MM.1S (cell line): Measurements from ENCODE around the gene PLCB4.

ENCODE experiments used
- EZH2 ChIP-seq: fragments of 300-600 bp; sonication (generic); optimal IDR thresholded peaks from 2 replicates; pipeline ENCODE3; 2017; ENCODE audit warnings: low read depth, mild to moderate bottlenecking, antibody characterized with exemption, low read length, mixed read lengths
- EZH2phosphoT487 ChIP-seq: fragments of 300-600 bp; sonication (generic); IDR thresholded peaks from 2 replicates; pipeline ENCODE4 v1.6.1; 2018; ENCODE audit warnings: antibody characterized with exemption, low read length
- TF ChIP-seq, protein P1 (sequence below): fragments of 300-600 bp; sonication (generic); IDR thresholded peaks from 2 replicates; pipeline ENCODE4 v1.5.1; 2016; ENCODE audit warnings: antibody characterized with exemption, low read length, mixed read lengths

DNA sequence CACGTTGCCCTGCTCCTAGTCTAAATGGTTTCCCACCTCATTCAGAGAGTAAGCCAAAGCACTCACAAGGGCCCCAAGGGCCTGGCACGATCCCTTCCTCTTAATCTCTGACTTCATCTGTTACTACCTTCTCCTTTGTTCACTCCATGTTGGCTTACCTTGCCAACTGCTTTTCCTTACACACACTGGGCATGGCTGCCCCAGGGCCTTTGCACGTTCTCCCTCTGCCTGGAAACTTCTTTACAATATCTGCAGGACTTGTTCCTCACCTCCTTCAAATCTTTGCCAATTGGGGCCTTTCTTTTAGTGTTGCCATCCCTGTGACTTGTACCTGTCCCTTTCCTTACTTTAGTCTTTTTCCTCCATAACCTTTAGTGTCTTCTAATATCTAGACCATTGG, 73.9 kb downstream of the PLCB4 start:
- TF ChIP-seq, protein P1, sequence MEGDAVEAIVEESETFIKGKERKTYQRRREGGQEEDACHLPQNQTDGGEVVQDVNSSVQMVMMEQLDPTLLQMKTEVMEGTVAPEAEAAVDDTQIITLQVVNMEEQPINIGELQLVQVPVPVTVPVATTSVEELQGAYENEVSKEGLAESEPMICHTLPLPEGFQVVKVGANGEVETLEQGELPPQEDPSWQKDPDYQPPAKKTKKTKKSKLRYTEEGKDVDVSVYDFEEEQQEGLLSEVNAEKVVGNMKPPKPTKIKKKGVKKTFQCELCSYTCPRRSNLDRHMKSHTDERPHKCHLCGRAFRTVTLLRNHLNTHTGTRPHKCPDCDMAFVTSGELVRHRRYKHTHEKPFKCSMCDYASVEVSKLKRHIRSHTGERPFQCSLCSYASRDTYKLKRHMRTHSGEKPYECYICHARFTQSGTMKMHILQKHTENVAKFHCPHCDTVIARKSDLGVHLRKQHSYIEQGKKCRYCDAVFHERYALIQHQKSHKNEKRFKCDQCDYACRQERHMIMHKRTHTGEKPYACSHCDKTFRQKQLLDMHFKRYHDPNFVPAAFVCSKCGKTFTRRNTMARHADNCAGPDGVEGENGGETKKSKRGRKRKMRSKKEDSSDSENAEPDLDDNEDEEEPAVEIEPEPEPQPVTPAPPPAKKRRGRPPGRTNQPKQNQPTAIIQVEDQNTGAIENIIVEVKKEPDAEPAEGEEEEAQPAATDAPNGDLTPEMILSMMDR = no peak
- no peak for TF ChIP-seq EZH2phosphoT487
- TF ChIP-seq EZH2 = no peak
